ENCODE data around the gene CTU1. TPM values are rescaled to one million over a fixed set of nuclear protein-coding genes. Genes with fewer than 3 reads are reported as not detected.

CTU1 gene
- total RNA-seq, 1 donor from 2014 or later: 7.8 TPM

- no peak for TF ChIP-seq CTCF (IDR thresholded peaks at IDR 0.05)
- intact Hi-C loops (cut with micrococcal nuclease): no loop called here
- CTCF ChIA-PET: no interaction called here
- Mint-ChIP-seq H3K4me3 (no peak overlapping the region), H3K27ac (no peak overlapping the region), H3K9me3 (no peaks in the 10 kb centered on the region), H3K4me1 (no peaks in the 10 kb centered on the region), H3K36me3 (ENCODE audit: low read depth) (peaks cover 2% of the 10 kb centered on the region), H3K27me3 (no peaks in the 10 kb centered on the region)
- ATAC-seq (ENCODE audit: low read depth) (no peak), DNase-seq (no peak)
- POLR2A ChIA-PET: interaction anchor here (0.7 kb wide), 1 partner anchor 1053 kb away, joined by 4 read pairs; no protein-coding TSS in a partner anchor
Measured at GRCh38 chr19:51091126-51091525, 17.1 kb downstream of the CTU1 start.

GRCh38 chr19:51090471-51090870 is 17.7 kb downstream of the CTU1 start:
- H3K27ac Mint-ChIP-seq: no peak overlapping the region
- ATAC-seq (ENCODE audit: low read depth) (no peak), DNase-seq (no peak)
- no peaks in the 10 kb centered on the region for H3K9me3 Mint-ChIP-seq
- ChIA-PET POLR2A (no interaction called here), CTCF (no interaction called here)
- intact Hi-C loops (cut with micrococcal nuclease): no loop called here
- H3K4me1 Mint-ChIP-seq: no peaks in the 10 kb centered on the region
- no peaks in the 10 kb centered on the region for H3K27me3 Mint-ChIP-seq
- no peak for TF ChIP-seq CTCF (IDR thresholded peaks at IDR 0.05)
- H3K4me3 Mint-ChIP-seq: no peak overlapping the region
- no peaks in the 10 kb centered on the region for H3K36me3 Mint-ChIP-seq (ENCODE audit: low read depth)

GRCh38 chr19:51089786-51090185 is 18.4 kb downstream of the CTU1 start:
- no peak overlapping the region for H3K27ac Mint-ChIP-seq
- ChIA-PET POLR2A (no interaction called here), CTCF (no interaction called here)
- TF ChIP-seq CTCF (IDR thresholded peaks at IDR 0.05): no peak
- no peaks in the 10 kb centered on the region for H3K9me3 Mint-ChIP-seq
- no peak overlapping the region for H3K4me3 Mint-ChIP-seq
- no peaks in the 10 kb centered on the region for H3K4me1 Mint-ChIP-seq
- DNase-seq (no peak), ATAC-seq (ENCODE audit: low read depth) (no peak)
- intact Hi-C loops (cut with micrococcal nuclease): no loop called here
- no peaks in the 10 kb centered on the region for H3K27me3 Mint-ChIP-seq
- no peaks in the 10 kb centered on the region for H3K36me3 Mint-ChIP-seq (ENCODE audit: low read depth)

- intact Hi-C loops (cut with micrococcal nuclease): no loop called here
- ChIA-PET CTCF (no interaction called here), POLR2A (no interaction called here)
- no peak for ATAC-seq (ENCODE audit: low read depth)
- Mint-ChIP-seq H3K4me1 (no peaks in the 10 kb centered on the region), H3K4me3 (no peak overlapping the region), H3K27ac (no peak overlapping the region), H3K36me3 (ENCODE audit: low read depth) (no peaks in the 10 kb centered on the region), H3K27me3 (no peaks in the 10 kb centered on the region), H3K9me3 (no peaks in the 10 kb centered on the region)
- TF ChIP-seq CTCF (IDR thresholded peaks at IDR 0.05): no peak
- DNase-seq: no peak
Measured at GRCh38 chr19:51086153-51086850, 21.9 kb downstream of the CTU1 start.

GRCh38 chr19:51084505-51084904 is 23.7 kb downstream of the CTU1 start:
- ATAC-seq (ENCODE audit: low read depth) (no peak), DNase-seq (no peak)
- ChIA-PET CTCF (no interaction called here), POLR2A (no interaction called here)
- TF ChIP-seq CTCF (IDR thresholded peaks at IDR 0.05): no peak
- intact Hi-C loops (cut with micrococcal nuclease): no loop called here
- Mint-ChIP-seq H3K4me1 (no peaks in the 10 kb centered on the region), H3K27me3 (no peaks in the 10 kb centered on the region), H3K4me3 (no peak overlapping the region), H3K36me3 (ENCODE audit: low read depth) (no peaks in the 10 kb centered on the region), H3K9me3 (no peaks in the 10 kb centered on the region), H3K27ac (no peak overlapping the region)
